ENCODE measurements around the gene OSBPL2.

GRCh38 chr20:62275219-62275618 is 36.9 kb downstream of the OSBPL2 start:
- TF ChIP-seq CTCF (IDR thresholded peaks at IDR 0.05; ENCODE audit: borderline replicate concordance, extremely low read depth, low read length, poor library complexity, severe bottlenecking) (no peak), EZH2 (IDR thresholded peaks at IDR 0.05; ENCODE audit: borderline replicate concordance, low read depth, low read length, severe bottlenecking) (no peak)

All from DND-41 (cell line).